Islet of Langerhans (tissue), 1 donor: ENCODE measurements around the gene ZNRF3.

Experiments
- FAIRE-seq: peaks from one replicate; lab custom pipeline; 2011; peaks lifted over from hg19 to GRCh38; lab: Jason Lieb, UNC

The ZNRF3 gene

DNA sequence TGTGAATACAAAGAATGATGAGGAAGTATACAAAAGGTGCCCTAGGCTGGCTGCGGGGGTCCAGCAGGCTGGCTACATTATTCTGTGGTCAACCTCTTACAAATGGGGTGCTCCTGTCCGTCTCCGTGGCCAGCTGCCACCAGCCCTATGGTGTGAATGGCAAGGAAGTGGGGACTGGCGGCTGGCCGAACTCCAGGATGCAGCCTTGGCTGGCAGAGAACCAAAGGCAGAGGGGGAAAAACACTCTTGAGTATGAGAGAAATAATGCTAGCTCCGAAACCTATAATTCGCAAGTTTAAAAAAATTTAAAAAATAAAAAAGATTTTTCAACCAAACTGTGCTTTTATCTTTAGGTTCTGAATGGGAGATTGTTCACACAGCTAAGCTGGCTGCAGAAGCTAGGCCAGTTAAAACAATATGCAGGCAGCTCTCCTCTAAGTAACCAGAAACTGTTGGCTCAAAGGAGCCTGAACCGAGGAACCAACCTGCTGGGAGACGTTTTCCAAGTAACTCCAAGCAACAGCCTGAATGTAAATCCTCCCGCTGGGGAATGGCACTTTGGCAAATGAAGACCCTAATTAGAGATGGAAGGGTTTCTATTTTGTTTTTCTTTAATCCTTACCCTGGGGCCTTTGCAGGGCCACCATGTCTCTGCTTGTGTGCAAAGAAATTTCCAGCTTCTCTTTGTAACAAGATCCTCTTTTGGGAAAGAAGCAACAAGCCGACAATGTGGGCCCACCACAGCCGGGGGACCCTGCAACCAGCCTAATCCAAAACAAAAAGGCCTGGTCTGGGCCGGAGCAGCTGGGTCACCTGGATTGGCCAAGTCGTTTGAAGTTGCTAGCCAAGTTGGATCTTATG lies 128.1 kb downstream of the ZNRF3 start:
- FAIRE-seq: no peak

DNA sequence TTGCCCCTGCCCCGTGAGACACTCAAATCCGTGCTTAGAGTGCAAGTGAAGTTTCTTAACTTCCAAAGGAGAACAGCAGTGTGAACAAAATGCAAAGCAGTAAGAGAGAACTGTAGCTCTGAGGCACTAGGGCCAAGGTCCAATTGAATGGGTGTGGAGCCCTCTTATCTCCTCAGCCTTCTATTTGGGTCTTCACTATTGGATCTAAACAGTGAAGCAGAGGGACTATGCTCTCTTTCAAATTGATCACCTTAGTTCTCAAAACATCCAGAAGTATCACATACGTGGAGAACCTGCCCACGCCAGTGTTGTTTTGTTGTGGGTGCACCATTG lies 128.7 kb downstream of the ZNRF3 start:
- FAIRE-seq: no peak

DNA sequence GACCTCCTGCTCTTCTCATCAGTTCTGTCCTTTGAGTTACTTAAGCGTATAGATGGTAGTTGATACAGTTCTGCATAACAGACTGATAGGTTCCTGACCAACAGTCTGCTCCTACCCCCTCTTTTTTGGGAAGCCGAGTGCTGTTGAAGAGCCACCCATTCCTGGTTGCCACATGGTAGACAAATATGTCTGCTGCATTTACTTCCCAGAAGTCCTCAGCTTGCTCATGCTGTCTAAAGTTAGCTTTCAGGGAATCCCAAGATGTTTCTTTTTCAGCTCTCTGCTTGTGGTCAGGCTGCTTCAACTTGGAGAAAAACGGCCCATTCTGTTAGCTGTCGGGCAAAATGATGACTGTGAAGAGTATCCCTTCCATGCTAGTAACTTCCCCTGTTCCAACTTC lies 129.6 kb downstream of the ZNRF3 start:
- no peak for FAIRE-seq

DNA sequence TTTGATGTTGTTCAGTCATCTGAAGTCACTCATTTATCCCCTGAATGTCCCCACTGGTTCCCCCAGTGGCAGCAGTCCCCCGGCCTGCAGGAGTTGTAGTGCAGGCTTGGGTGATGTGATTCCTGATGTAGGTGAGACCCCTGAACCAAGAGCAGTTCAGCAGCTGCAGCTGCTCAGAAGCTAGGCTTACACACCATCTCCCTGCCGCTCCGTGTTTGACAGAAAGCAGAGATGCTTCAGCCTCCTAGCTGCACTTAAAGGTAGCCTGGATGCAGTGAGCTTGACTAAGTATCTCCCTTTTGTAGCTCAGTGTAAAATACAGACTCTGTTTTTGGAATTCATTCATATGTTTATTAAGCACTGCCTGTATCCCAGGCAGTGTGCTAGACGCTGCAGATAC lies 130.9 kb downstream of the ZNRF3 start:
- no peak for FAIRE-seq

DNA sequence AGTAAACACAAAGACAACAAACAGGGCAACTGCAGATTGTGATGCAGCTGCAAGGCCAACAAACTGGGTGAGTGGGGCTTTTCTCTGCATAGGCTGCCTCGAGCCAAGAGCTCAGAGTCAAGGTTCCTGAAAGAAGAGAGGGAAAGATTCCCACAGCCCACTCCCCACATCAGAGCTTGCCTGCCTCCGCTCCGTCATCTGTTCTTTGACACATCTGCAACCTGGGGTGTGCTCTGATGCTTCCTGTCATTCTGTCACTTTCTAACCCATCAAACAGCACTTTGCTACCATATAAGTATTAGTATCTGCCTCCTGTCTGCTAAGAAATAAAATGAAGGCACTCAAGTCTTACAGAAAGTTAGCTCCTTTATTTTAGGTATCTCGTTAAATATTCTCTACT lies 131.4 kb downstream of the ZNRF3 start:
- FAIRE-seq: no peak

DNA sequence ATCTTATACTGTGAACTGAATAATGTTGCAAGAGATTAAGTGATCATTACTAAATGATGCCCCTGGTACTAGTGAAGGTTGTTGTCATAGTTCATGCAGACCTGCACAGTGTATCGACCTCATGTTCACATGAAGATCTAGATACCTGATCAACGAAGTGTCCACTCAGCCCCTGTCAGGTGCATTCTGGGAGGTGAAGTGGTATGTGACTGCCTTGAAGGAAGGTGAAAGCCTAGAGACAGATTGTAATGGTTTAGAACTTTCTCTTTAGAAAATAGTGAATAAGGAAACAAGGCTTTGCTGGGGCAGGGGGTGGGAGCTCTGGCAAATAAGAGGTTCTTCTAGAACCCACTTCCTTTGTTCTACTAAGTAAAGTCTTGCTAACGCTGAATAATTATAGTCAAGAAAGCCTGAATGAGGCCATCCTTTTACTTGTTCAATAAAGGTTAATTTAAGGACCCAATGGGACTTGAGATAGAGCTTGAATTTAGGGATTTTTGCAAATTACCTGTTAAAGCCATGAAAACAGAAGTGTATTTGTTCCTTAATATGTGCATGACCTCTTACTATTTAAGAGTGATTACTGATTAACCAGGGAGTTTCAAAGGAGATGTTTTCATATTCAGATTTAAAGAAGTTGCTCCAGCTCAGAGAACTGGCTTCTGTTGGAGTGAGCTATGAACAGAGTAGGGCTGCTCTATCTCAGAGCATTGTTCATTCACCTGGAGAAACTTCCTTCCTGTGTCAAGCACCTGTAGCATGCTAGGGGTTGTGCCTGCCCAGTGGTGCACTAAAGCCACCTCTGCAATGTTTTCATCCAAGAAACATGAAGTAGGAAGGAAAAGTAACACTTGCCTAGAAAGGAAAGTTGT lies 132.9 kb downstream of the ZNRF3 start:
- no peak for FAIRE-seq

DNA sequence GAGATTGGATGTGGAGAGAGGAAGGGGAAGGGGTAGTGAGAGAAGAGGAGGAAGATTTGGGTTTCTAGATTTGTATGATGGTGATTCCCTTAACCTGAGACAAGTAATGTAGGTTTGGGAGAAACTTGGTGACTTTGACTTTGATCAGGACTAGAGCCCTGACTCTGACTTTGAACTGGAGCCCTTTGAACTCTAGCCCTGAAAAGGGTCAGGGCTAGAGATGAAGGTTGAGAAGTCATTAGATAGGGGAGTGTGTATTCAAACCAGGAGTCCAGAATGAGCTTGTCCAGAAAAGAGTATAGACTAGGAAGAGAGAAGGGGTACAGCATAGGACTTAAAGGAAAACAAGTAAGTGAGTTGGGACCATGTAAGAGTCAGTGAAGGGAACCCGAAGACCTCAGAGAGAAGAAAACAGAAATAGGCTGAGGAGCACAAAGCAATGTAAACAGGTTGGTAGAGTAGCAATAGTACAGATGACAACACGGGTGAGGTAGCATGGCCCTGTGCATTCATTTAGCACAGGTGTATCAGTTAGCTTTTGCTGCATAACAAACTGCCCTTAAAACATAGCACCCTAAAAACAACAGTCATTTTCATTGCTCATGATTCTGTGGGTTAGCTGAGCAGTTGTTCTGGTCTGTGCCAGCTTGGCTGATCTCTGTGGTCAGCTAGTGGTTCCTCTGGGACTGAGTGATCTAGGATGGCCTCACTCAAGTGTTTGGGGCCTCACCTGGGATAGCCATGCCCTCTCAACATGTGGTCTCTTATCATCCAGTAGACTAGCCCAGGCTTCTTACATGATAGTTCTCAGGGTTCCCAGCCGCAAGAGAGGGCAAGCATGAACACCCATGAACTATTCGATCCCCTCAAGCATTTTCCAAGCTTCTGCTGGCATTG lies 135.2 kb downstream of the ZNRF3 start:
- no peak for FAIRE-seq

DNA sequence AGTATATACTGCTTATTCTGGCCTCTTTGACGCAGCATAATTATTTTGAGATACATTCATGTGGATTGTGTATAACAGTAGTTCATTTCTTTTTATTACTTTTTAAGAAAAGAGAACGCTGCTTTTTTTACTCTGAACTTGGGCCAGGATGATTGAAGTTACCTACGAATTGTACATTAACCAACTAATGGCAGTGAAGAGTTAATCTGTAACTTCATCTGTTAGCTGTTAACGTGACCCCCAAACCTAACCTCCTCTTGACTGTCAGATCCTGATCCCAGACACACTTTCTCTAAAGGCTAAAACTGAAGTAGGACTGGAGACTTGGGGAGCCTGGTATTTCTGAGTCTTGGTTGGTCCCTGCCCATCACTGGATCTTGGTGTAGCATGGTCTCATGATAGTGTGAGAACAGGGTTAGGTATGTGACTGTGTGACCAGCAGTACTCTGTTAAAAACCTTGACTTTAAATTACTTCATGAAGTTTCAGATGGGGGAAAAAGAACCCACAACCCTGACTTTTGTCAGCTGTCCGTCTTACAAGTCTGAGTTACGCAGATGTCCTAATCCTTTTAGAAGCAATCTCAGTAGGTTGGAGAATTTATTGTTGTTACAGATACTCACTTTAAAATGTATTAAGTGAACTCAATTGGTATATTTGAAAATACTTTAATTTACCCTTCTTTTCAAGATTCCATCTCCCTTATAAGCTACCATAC lies 138.9 kb downstream of the ZNRF3 start:
- FAIRE-seq: no peak

DNA sequence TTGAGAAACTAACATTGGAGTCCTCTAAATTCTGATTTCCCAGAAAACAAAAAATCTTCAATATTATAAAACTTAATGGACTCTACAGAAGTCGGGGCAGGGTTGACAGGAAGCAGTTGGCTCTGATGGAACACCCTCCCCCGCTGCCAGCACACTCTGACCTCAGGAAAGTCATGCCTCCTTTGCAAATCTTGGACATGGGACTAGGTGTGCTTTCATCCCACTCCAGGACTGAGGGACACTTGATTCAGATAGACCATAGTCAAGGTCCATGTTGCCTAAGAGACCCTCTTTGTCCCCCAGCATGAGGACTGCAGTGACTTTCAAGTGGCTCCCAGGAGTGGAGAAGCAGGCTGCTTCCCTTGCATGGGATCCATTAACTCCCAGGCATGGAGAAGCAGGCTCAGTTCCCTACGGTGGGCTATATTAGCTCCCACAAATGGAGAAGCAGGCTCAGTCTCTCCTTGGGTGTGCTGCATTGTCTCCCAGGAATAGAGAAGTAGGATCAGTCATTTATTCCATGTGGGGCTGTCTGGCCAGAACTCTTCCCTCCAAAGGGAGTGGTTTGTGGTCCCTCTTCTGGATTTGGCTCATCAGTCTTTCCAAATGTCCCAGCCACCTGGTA lies 139.9 kb downstream of the ZNRF3 start:
- no peak for FAIRE-seq

DNA sequence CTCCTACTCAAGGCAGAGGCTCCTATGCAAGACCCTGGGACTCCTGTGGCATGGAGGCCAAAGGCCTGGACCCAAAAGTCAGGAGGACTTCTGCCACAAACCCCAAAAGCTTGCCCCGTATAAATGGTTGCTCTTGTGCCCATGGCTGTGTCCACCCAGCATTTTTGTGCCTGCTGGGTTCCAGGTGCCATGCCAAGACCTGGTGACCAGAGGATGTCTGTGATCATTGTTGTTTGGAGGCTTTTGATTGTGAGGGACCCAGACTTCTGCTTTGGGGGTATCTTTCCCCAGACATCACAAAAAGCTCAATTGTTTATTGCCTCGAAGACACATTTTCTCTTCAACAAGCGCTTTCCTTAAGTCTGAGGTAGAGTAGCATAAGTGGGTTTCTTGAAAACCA lies 143.2 kb downstream of the ZNRF3 start:
- no peak for FAIRE-seq

DNA sequence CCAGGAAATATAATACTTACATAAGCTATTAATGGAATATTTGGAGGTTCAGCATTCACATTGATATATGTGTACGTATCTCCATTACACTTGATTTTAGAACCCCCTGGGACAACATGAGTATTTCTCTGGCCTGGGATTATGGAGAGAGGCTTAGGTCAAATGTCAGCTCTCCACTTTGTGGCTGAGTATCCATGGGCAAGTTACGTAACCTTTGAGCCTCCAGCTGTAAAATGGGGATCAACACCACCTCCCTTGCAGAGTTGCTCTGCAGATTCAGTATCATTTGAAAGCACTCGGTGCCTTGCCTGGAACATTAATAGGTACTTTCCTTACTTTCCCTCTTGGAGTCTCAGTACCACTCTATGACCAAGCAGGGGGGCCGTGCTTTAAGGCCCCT lies 145.1 kb downstream of the ZNRF3 start:
- FAIRE-seq: no peak

DNA sequence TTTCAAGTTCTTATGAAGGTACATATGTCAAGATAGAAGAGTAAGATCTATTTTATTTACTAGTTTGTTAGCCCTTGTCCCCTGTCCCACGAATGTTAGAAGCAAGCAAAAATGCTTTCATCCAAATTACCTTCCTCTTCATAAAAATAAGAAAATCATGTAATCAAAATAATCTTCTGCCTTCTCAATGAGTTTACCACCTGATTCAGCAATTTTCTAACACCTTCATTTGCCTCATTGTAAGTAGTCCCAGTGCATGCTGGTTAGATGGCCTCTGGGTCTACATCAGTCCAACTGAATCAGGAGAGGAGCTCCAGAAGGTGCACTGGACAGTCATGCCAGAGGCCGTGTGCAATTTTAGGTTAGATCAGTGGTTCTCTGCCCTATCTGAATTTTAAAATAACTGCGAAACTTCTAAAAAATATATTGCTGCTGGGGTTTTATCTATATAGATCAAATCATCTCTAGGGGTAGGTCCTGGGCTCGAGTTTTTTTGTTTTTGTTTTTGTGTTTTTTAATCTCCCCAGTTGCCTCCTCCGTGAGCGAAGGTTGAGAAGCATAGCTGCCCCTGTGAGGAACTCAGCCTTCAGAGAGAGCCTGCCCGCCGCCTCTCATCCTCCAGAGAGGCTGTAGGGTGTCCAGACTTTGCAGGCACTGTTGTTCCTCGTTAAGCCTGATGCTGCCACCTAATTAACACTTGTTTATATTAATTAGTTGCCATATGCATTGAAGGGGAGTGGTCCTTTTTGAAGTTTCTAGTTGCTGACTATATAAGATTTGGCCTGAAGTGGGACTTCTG lies 146.0 kb downstream of the ZNRF3 start:
- no peak for FAIRE-seq

DNA sequence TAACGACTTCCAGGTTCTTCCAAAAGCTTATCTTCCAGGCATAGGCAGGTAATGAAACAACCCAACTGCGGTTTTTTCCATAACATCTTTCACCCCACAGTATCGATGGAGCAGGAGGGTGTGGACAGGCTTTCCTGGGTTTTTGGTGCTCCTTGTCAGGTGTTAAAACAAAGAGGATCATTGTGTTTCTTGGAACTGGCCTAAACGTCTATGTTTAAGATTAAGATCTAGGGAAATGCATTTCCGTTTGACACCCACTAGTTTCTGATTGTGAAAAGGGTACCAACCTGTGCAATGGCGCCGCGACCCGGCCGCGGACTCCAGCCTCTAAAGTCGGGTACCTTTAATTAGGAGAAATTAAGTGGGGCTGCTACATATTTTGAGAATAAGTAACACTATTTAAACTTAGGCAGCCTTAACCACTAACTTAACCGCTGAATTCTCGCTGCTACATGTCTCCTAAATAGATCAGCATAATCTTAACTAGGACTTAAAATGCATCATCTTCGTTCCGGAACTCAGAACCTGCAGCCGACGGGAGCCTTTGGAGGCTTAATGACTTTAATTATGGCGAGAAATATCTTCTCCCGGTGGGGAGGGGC lies 146.7 kb downstream of the ZNRF3 start:
- no peak for FAIRE-seq

DNA sequence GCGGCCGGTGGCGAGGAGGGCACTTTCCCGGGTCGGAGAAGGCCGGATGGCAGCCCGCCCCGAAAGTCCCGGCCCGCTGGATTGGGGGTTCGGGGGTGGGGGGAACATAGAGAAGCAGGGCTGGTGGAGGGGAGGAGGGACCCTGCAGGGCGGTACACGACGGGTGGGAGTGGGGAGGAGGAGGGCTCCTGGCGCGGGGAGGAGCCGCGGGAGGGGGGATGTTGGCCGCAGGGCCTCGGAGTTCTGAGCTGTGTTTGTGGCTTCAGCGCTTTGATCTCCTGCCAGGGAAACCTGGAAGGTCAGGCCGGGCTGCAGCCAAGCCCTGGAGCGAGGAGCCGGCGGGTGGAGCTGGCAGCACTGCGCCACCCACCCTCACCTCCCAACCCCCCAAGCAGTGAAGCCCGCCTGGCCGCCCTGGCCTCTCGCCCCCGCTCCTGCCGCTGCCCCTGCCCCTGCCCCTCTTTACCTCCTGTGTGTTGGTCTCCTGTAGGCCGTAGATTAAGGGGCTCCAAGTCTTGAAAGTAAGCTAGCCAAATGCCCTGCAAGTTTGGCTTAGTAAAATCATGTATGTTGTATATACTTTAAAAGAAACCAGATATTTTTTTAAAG lies 147.3 kb downstream of the ZNRF3 start:
- no peak for FAIRE-seq

DNA sequence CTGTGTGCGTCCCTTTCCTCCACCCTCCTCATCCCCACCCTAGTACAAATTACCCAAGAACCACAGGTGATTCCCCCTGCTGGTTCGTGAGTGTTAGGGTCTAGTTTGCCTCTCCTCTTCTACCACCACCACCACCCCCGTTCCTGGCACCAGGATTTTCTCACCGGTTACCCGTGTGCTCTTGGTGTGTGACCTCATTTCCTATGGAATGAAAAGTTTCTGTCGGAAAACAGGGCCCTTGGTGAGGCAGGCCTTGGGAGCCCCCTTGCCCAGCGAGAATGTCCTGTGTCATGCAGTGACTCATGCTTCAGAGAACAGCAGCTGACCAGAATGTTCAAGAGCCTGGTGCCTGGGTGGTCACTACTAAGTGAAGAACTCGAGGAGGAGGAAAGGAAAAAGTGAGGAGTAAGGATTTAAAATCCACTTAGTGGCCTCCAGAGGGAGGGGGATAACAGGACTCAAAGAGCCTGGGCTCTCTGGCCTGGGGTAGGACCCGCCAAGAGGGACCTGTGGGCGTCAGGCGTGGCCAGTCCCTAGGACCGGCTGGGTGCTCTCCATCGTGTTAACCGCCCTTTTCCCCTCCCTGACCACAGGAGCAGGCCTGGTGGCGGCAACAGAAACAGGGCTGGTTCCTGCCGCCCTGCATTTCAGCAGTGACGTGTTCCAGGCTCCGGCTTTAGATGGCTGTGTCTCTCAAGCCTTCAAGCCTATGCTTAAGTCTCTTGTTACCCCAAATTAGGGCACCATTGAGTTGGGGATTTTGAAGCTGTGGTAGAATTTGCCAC lies 148.0 kb downstream of the ZNRF3 start:
- FAIRE-seq: no peak

DNA sequence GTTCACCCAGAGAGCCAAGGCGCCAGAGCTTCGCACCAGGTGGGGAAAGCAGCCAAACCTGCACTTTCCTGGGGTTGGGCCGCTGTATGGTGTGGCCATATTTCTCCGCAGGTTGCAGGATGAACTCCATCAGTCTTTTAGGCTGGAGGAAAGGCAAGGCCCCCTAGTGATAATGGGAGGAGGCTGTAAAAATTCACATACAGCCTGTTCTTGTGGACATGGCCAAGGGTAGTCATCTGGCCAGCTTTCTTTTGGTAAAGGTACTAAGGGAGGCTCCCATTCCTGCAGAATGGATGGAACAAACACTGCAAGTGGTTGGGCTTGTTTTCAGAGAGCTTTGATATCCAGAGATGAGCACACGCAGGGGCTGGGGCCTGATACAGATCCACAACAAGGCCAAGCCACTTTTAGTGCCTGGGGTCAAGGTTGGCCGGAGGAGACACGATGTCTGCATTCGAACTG lies 148.7 kb downstream of the ZNRF3 start:
- FAIRE-seq: no peak

DNA sequence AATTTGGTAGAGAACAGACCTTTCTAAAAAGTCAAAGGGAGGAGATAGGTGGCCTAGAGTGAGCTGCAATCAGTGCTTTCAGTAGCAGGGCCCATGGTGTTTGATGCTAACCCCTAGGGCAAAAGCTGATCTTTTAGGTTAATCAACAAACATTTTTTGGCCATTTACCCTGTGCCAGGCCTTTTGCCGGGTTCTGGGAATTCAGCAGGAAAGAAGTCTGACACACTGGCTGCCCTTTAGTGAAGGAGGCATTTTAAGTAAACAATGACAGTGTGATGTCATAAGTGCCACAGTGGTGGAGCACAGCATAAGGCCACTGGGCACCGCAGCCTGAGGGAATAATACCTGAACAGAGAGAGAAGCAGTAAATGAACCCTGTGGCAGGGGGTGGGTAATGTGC lies 149.2 kb downstream of the ZNRF3 start:
- FAIRE-seq: no peak

DNA sequence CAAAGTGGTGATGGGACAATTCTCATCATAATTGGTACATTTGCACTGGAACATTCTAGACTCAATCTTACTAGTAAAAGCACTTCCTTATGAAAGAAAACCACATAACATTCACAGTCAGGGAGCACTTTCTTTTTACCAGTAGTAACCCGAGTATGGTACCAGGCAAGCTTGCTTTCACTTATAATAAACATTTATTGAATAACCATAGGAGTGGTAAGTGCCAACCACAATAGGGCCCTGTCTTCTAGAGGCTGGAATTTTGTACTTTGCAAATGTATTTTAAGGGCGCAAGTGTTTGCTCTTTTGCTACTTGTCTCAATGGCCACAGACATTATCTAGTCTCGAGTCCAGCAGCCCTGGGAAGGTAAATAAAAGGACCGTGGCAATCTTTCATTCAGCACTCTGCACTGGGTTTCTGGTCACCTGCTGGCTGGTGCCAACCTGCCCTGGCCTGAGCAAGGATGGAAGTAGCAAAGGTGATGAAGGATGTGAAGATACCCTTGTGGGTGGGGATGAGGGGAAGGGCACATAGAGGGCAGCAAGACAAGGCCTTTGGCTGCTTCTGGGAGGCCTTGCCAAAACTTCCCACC lies 154.1 kb downstream of the ZNRF3 start:
- FAIRE-seq: no peak
